HepG2 (cell line): Measurements from ENCODE around the gene RAD54L. TPM values are rescaled to one million over a fixed set of nuclear protein-coding genes. Genes with fewer than 3 reads are reported as not detected.

Experiments used
- FOXA3 ChIP-seq: IDR thresholded peaks from 2 replicates; pipeline ENCODE4 v1.6.1; 2016; ENCODE audit warnings: missing genetic modification reagents, missing compliant biosample characterization
- HMGXB3 ChIP-seq: sonication (generic); formaldehyde crosslinking; IDR thresholded peaks from 2 replicates; pipeline ENCODE4 v1.4.0; 2020; ENCODE audit warnings: missing genetic modification reagents, borderline replicate concordance
- IRX3 ChIP-seq: sonication (generic); formaldehyde crosslinking; IDR thresholded peaks from 2 replicates; pipeline ENCODE4 v1.8.1; 2023; ENCODE audit warnings: mild to moderate bottlenecking, low read depth, missing genetic modification reagents, borderline replicate concordance
- KDM6A ChIP-seq: IDR thresholded peaks from 2 replicates; pipeline ENCODE4 v1.6.1; 2016; ENCODE audit warnings: low read depth
- MXD4 ChIP-seq: IDR thresholded peaks from 2 replicates; pipeline ENCODE4 v1.6.1; 2016; ENCODE audit warnings: mild to moderate bottlenecking, missing biosample characterization, missing genetic modification reagents
- NFE2 ChIP-seq: sonication (generic); formaldehyde crosslinking; IDR thresholded peaks from 2 replicates; pipeline ENCODE4 v1.4.0; 2020; ENCODE audit warnings: missing genetic modification reagents
- SAFB2 ChIP-seq: sonication (generic); formaldehyde crosslinking; IDR thresholded peaks from 2 replicates; pipeline ENCODE4 v1.5.1; 2020; ENCODE audit warnings: missing genetic modification reagents, low read depth, mild to moderate bottlenecking, borderline replicate concordance
- SALL1 ChIP-seq: sonication (generic); formaldehyde crosslinking; IDR thresholded peaks from 2 replicates; pipeline ENCODE4 v1.8.0; 2022; ENCODE audit warnings: mild to moderate bottlenecking, missing genetic modification reagents
- SIN3B ChIP-seq: fragments of 150-350 bp; IDR thresholded peaks from 2 replicates; pipeline ENCODE4 v1.6.1; 2014; ENCODE audit warnings: low read length
- SMAD1 ChIP-seq: sonication (generic); formaldehyde crosslinking; IDR thresholded peaks from 2 replicates; pipeline ENCODE4 v1.4.0; 2020; ENCODE audit warnings: missing genetic modification reagents, low read depth, mild to moderate bottlenecking, borderline replicate concordance
- SRY ChIP-seq: sonication (generic); formaldehyde crosslinking; IDR thresholded peaks from 2 replicates; pipeline ENCODE4 v1.8.0; 2022; ENCODE audit warnings: mild to moderate bottlenecking, missing genetic modification reagents
- WIZ ChIP-seq: sonication (generic); formaldehyde crosslinking; IDR thresholded peaks from 2 replicates; pipeline ENCODE4 v1.5.1; 2020; ENCODE audit warnings: mild to moderate bottlenecking, missing genetic modification reagents
- ZBTB37 ChIP-seq: sonication (generic); formaldehyde crosslinking; IDR thresholded peaks from 2 replicates; pipeline ENCODE4 v1.4.0; 2020; ENCODE audit warnings: mild to moderate bottlenecking, missing genetic modification reagents
- ZFP90 ChIP-seq: sonication (generic); formaldehyde crosslinking; IDR thresholded peaks from 2 replicates; pipeline ENCODE4 v1.8.0; 2022; ENCODE audit warnings: missing genetic modification reagents, mild to moderate bottlenecking, inconsistent platforms, borderline replicate concordance
- ZNF17 ChIP-seq: sonication (generic); formaldehyde crosslinking; IDR thresholded peaks from 2 replicates; pipeline ENCODE4 v1.5.0; 2020; ENCODE audit warnings: mild to moderate bottlenecking, missing genetic modification reagents
- ZNF33B ChIP-seq: sonication (generic); formaldehyde crosslinking; IDR thresholded peaks from 2 replicates; pipeline ENCODE4 v1.5.1; 2020; ENCODE audit warnings: mild to moderate bottlenecking, missing genetic modification reagents
- ZNF383 ChIP-seq: sonication (generic); formaldehyde crosslinking; IDR thresholded peaks from 2 replicates; pipeline ENCODE4 v1.4.0; 2020; ENCODE audit warnings: missing genetic modification reagents, mild to moderate bottlenecking, borderline replicate concordance
- ZSCAN22 ChIP-seq: sonication (generic); formaldehyde crosslinking; IDR thresholded peaks from 2 replicates; pipeline ENCODE4 v1.4.0; 2020; ENCODE audit warnings: mild to moderate bottlenecking, missing genetic modification reagents
- polyA plus RNA-seq, 8 experiments: library from polyadenylated mRNA; depleted of rRNA in 3 of 8; stranded (reverse) in 7 of 8; unstranded in 1 of 8; fragments of >200 nt; fragmentation: Illumina TruSeq in 4 of 8; extraction: Trizol in 4 of 8; gene quantifications; 2 replicates each; pipeline versions ENCODE4 v1.2.1 to v1.2.3, GENCODE V29; 2011 to 2016; ENCODE audit warnings: low read depth in 4 of 8, missing spikeins in 1 of 8, mixed read lengths in 1 of 8; ENCODE audit not compliant: insufficient read depth in 1 of 8
- total RNA-seq, 5 experiments: library from RNA; depleted of rRNA; stranded (reverse); fragments of >200 nt; fragmentation: Illumina TruSeq; extraction: Trizol; gene quantifications; 2 replicates each; pipeline ENCODE4 v1.2.3, GENCODE V29; 2016; ENCODE audit warnings: low read depth in 1 of 5
- TF ChIP-seq, protein P1 (sequence below): sonication (generic); formaldehyde crosslinking; IDR thresholded peaks from 2 replicates; pipeline ENCODE4 v1.8.0; 2022; ENCODE audit warnings: missing genetic modification reagents, mild to moderate bottlenecking, inconsistent platforms, borderline replicate concordance
- TF ChIP-seq, protein P2 (sequence below): sonication (generic); formaldehyde crosslinking; IDR thresholded peaks from 2 replicates; pipeline ENCODE4 v1.9.0; 2021; ENCODE audit warnings: missing genetic modification reagents, borderline replicate concordance

Gene RAD54L
- total and polyA plus RNA-seq, 2 of the 13 experiments (the other 11 are each of a cell fraction or from before 2014, with no cell fraction given), result 10.2 to 30.0 TPM

DNA sequence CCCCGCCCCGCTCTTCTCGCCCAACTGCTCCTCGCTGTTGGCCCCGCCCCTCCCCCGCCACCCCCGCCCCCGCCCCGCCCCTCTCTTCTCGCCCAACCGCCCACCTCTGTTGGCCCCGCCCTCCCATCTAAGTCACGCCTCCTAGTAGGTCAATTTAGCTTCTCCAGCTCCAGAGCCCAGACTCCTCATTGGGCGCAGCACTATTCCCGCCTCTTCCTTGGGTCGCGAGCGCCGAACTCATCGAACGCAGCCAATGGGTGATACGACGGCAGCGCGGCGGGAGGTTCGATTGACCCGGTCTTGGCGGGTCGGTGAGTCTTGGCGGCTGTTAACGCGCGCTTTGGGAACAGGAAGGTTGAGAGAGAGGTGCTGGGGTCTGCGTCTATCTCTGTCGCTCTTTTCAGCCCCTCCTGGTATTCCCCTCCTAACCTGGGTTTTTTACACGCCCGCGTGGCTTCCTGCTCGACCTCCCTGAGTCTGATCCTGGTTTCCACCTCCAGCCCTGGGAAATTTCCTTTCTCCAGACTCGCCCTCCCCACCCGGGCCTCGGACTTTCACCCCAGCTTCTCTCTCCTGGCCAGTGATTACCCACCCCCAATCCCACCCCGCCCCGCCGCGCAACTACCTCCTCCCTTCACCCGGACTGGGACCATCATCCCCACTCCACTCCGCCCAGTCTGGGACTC, at the start of gene RAD54L (continued):
- TF ChIP-seq HMGXB3 (CRISPR knock-in tag) (peak; percentile 99), IRX3 (CRISPR knock-in tag) (peak; percentile 89; the same call in 1 of the 2 replicates), ZFP90 (CRISPR knock-in tag) (peak; percentile 15; the same call in 1 of the 2 replicates), MXD4 (CRISPR knock-in tag) (peak; percentile 88), SAFB2 (CRISPR knock-in tag) (no peak), ZNF17 (CRISPR knock-in tag) (no peak), ZNF383 (CRISPR knock-in tag) (no peak), SIN3B (peak; percentile 99), ZNF33B (CRISPR knock-in tag) (0 out of 2 replicates have a peak, but pooled peaks have one; percentile 45), NFE2 (no peak), FOXA3 (peak; percentile 41; the same call in 1 of the 2 replicates), KDM6A (CRISPR knock-in tag) (no peak), SMAD1 (CRISPR knock-in tag) (no peak), ZSCAN22 (CRISPR knock-in tag) (no peak), SALL1 (peak; percentile 57), SRY (CRISPR knock-in tag) (0 out of 2 replicates have a peak, but pooled peaks have one; percentile 41), ZBTB37 (CRISPR knock-in tag) (no peak; the same call in 1 of the 2 replicates), WIZ (CRISPR knock-in tag) (no peak)
- TF ChIP-seq, protein P1, sequence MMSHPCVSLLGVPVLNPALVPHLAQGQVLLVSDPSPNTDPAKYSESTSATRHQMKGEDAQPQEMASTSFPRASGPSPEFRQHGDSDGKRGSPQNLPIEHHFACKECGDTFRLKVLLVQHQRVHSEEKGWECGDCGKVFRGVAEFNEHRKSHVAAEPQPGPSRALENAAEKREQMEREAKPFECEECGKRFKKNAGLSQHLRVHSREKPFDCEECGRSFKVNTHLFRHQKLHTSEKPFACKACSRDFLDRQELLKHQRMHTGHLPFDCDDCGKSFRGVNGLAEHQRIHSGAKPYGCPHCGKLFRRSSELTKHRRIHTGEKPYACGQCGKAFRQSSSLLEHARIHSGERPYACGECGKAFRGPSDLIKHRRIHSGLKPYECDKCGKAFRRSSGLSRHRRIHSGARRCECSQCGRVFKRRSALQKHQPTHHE (CRISPR knock-in tag), result peak; percentile 79
- TF ChIP-seq, protein P2, sequence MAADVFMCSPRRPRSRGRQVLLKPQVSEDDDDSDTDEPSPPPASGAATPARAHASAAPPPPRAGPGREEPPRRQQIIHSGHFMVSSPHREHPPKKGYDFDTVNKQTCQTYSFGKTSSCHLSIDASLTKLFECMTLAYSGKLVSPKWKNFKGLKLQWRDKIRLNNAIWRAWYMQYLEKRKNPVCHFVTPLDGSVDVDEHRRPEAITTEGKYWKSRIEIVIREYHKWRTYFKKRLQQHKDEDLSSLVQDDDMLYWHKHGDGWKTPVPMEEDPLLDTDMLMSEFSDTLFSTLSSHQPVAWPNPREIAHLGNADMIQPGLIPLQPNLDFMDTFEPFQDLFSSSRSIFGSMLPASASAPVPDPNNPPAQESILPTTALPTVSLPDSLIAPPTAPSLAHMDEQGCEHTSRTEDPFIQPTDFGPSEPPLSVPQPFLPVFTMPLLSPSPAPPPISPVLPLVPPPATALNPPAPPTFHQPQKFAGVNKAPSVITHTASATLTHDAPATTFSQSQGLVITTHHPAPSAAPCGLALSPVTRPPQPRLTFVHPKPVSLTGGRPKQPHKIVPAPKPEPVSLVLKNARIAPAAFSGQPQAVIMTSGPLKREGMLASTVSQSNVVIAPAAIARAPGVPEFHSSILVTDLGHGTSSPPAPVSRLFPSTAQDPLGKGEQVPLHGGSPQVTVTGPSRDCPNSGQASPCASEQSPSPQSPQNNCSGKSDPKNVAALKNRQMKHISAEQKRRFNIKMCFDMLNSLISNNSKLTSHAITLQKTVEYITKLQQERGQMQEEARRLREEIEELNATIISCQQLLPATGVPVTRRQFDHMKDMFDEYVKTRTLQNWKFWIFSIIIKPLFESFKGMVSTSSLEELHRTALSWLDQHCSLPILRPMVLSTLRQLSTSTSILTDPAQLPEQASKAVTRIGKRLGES, result no peak; the same call in 1 of the 2 replicates
